ENCODE results near the gene PPM1L. TPM values are rescaled to one million over a fixed set of nuclear protein-coding genes. Genes with fewer than 3 reads are reported as not detected.

PPM1L gene
- total RNA-seq, 1 donor from 2014 or later, result 1.8 TPM

- DNase-seq (ENCODE audit: low read depth, low spot score), result no peak
Measured at GRCh38 chr3:160763073-160763472, 7.0 kb downstream of the PPM1L start.

GRCh38 chr3:160765211-160765610 is 9.2 kb downstream of the PPM1L start:
- DNase-seq (ENCODE audit: low read depth, low spot score), result no peak

GRCh38 chr3:160768031-160768430 is 12.0 kb downstream of the PPM1L start:
- no peak for DNase-seq (ENCODE audit: low read depth, low spot score)

- no peak for DNase-seq (ENCODE audit: low read depth, low spot score)
Measured at GRCh38 chr3:160768918-160769317, 12.9 kb downstream of the PPM1L start.

- no peak for DNase-seq (ENCODE audit: low read depth, low spot score)
Measured at GRCh38 chr3:160771811-160772459, 15.9 kb downstream of the PPM1L start.

- DNase-seq (ENCODE audit: low read depth, low spot score), result no peak
Measured at GRCh38 chr3:160773722-160774121, 17.7 kb downstream of the PPM1L start.

GRCh38 chr3:160774172-160774571 is 18.1 kb downstream of the PPM1L start:
- DNase-seq (ENCODE audit: low read depth, low spot score), result no peak

- DNase-seq (ENCODE audit: low read depth, low spot score), result no peak
Measured at GRCh38 chr3:160778480-160778879, 22.4 kb downstream of the PPM1L start.

- DNase-seq (ENCODE audit: low read depth, low spot score), result no peak
Measured at GRCh38 chr3:160779040-160779439, 23.0 kb downstream of the PPM1L start.

- DNase-seq (ENCODE audit: low read depth, low spot score), result no peak
Measured at GRCh38 chr3:160780245-160780644, 24.2 kb downstream of the PPM1L start.

- no peak for DNase-seq (ENCODE audit: low read depth, low spot score)
Measured at GRCh38 chr3:160781402-160781801, 25.4 kb downstream of the PPM1L start.

GRCh38 chr3:160781863-160782262 is 25.8 kb downstream of the PPM1L start:
- DNase-seq (ENCODE audit: low read depth, low spot score), result no peak

GRCh38 chr3:160784853-160785252 is 28.8 kb downstream of the PPM1L start:
- DNase-seq (ENCODE audit: low read depth, low spot score), result no peak

- no peak for DNase-seq (ENCODE audit: low read depth, low spot score)
Measured at GRCh38 chr3:160790726-160791125, 34.7 kb downstream of the PPM1L start.

GRCh38 chr3:160792540-160792939 is 36.5 kb downstream of the PPM1L start:
- no peak for DNase-seq (ENCODE audit: low read depth, low spot score)

- no peak for DNase-seq (ENCODE audit: low read depth, low spot score)
Measured at GRCh38 chr3:160793722-160794252, 37.8 kb downstream of the PPM1L start.

GRCh38 chr3:160796089-160796812 is 40.2 kb downstream of the PPM1L start:
- no peak for DNase-seq (ENCODE audit: low read depth, low spot score)

- DNase-seq (ENCODE audit: low read depth, low spot score), result no peak
Measured at GRCh38 chr3:160796813-160797164, 40.8 kb downstream of the PPM1L start.

- no peak for DNase-seq (ENCODE audit: low read depth, low spot score)
Measured at GRCh38 chr3:160797356-160797755, 41.3 kb downstream of the PPM1L start.

- no peak for DNase-seq (ENCODE audit: low read depth, low spot score)
Measured at GRCh38 chr3:160801386-160802118, 45.5 kb downstream of the PPM1L start.

- DNase-seq (ENCODE audit: low read depth, low spot score), result no peak
Measured at GRCh38 chr3:160804762-160805161, 48.7 kb downstream of the PPM1L start.

GRCh38 chr3:160806094-160806493 is 50.1 kb downstream of the PPM1L start:
- DNase-seq (ENCODE audit: low read depth, low spot score), result no peak
